Measurements from ENCODE around the gene ELAVL4. TPM values are rescaled to one million over a fixed set of nuclear protein-coding genes. Genes with fewer than 3 reads are reported as not detected.

The ELAVL4 gene
- total RNA-seq, 2 donors from 2014 or later, result 0.54 to 1.5 TPM

- no peak for TF ChIP-seq CTCF (IDR thresholded peaks at IDR 0.05)
- Histone ChIP-seq H3K9ac (ENCODE audit: low read depth in 2 of 2, low read length in 2 of 2) (no peak overlapping the region), H3K4me1 (no peaks in the 10 kb centered on the region), H3K36me3 (no peaks in the 10 kb centered on the region), H3K4me3 (no peak overlapping the region), H3K27me3 (no peaks in the 10 kb centered on the region), H3K9me3 (no peaks in the 10 kb centered on the region), H3K27ac (no peak overlapping the region)
- intact Hi-C loops (cut with DNase I), result no loop called here
- DNase-seq, result no peak
These were observed 80.6 kb downstream of the ELAVL4 start for GRCh38 chr1:50189369-50189768.

GRCh38 chr1:50193002-50193401, 84.3 kb downstream of the ELAVL4 start:
- TF ChIP-seq CTCF (IDR thresholded peaks at IDR 0.05), result no peak
- intact Hi-C loops (cut with DNase I), result no loop called here
- H3K36me3 ChIP-seq, result no peaks in the 10 kb centered on the region

GRCh38 chr1:50195205-50195604, 86.5 kb downstream of the ELAVL4 start:
- Histone ChIP-seq H3K27ac (no peak overlapping the region), H3K4me1 (no peaks in the 10 kb centered on the region), H3K9ac (ENCODE audit: low read depth in 2 of 2, low read length in 2 of 2) (no peak overlapping the region), H3K4me3 (no peak overlapping the region), H3K36me3 (no peaks in the 10 kb centered on the region), H3K9me3 (no peaks in the 10 kb centered on the region), H3K27me3 (no peaks in the 10 kb centered on the region)
- DNase-seq, result no peak
- intact Hi-C loops (cut with DNase I), result no loop called here
- TF ChIP-seq CTCF (IDR thresholded peaks at IDR 0.05), result no peak

More at GRCh38 chr1:50193002-50193401, 84.3 kb downstream of the ELAVL4 start:
- H3K9me3 ChIP-seq, result no peaks in the 10 kb centered on the region
- H3K4me3 ChIP-seq, result no peak overlapping the region
- H3K4me1 ChIP-seq, result no peaks in the 10 kb centered on the region
- no peak overlapping the region for H3K9ac ChIP-seq (ENCODE audit: low read depth in 2 of 2, low read length in 2 of 2)
- no peak for DNase-seq
- no peaks in the 10 kb centered on the region for H3K27me3 ChIP-seq
- H3K27ac ChIP-seq, result no peak overlapping the region

GRCh38 chr1:50196081-50196480, 87.4 kb downstream of the ELAVL4 start:
- no peak overlapping the region for H3K27ac ChIP-seq
- H3K4me1 ChIP-seq, result no peaks in the 10 kb centered on the region
- no peak overlapping the region for H3K9ac ChIP-seq (ENCODE audit: low read depth in 2 of 2, low read length in 2 of 2)
- no peak for DNase-seq
- intact Hi-C loops (cut with DNase I), result no loop called here
- H3K4me3 ChIP-seq, result no peak overlapping the region
- TF ChIP-seq CTCF (IDR thresholded peaks at IDR 0.05), result no peak
- H3K27me3 ChIP-seq, result no peaks in the 10 kb centered on the region
- no peaks in the 10 kb centered on the region for H3K36me3 ChIP-seq
- H3K9me3 ChIP-seq, result no peaks in the 10 kb centered on the region

GRCh38 chr1:50197216-50197615, 88.5 kb downstream of the ELAVL4 start:
- H3K9ac ChIP-seq (ENCODE audit: low read depth in 2 of 2, low read length in 2 of 2), result no peak overlapping the region
- no peak for TF ChIP-seq CTCF (IDR thresholded peaks at IDR 0.05)
- no peaks in the 10 kb centered on the region for H3K27me3 ChIP-seq
- intact Hi-C loops (cut with DNase I), result no loop called here
- H3K4me3 ChIP-seq, result no peak overlapping the region
- H3K36me3 ChIP-seq, result no peaks in the 10 kb centered on the region
- H3K9me3 ChIP-seq, result no peaks in the 10 kb centered on the region
- H3K4me1 ChIP-seq, result no peaks in the 10 kb centered on the region
- no peak for DNase-seq
- H3K27ac ChIP-seq, result no peak overlapping the region

- H3K27me3 ChIP-seq, result no peaks in the 10 kb centered on the region
- intact Hi-C loops (cut with DNase I), result no loop called here
- no peak for TF ChIP-seq CTCF (IDR thresholded peaks at IDR 0.05)
These were observed 99.6 kb downstream of the ELAVL4 start for GRCh38 chr1:50208315-50208714.

More at GRCh38 chr1:50208315-50208714, 99.6 kb downstream of the ELAVL4 start:
- Histone ChIP-seq H3K27ac (no peak overlapping the region), H3K36me3 (no peaks in the 10 kb centered on the region), H3K4me1 (no peaks in the 10 kb centered on the region), H3K9me3 (no peaks in the 10 kb centered on the region), H3K9ac (ENCODE audit: low read depth in 2 of 2, low read length in 2 of 2) (no peak overlapping the region), H3K4me3 (no peak overlapping the region)
- DNase-seq, result no peak

Data from colonic mucosa (tissue), 4 donors.